Astrocyte of the spinal cord (primary cell): ENCODE measurements around the gene ADAMTS2.
A peak's percentile ranks its signal among the peaks of the same experiment; 100 is the strongest.

Source experiments
- DNase-seq: peaks from one replicate; pipeline ENCODE4 v3.0.0; 2011; ENCODE audit warnings: low read depth, low spot score
- H3K4me3 ChIP-seq: 2 replicates; pipeline ENCODE4 v1.5.1; 2011; ENCODE audit warnings: low read depth, mild to moderate bottlenecking, low read length, moderate library complexity
- CTCF ChIP-seq: IDR thresholded peaks from 2 replicates; pipeline ENCODE4 v1.5.1; 2012; ENCODE audit warnings: low read depth, mild to moderate bottlenecking, low read length, inconsistent platforms
- in situ Hi-C: cut with HindIII; loops from 2 replicates; pipeline ENCODE4 v1.10.0; 2017; ENCODE audit warnings: low sequenced_read_pairs

The ADAMTS2 gene

GRCh38 chr5:179148703-179149170 is 196.5 kb downstream of the ADAMTS2 start:
- no peak overlapping the region for H3K4me3 ChIP-seq
- no peak for DNase-seq
- no peak for TF ChIP-seq CTCF
- in situ Hi-C loops, result no loop called here

DNA sequence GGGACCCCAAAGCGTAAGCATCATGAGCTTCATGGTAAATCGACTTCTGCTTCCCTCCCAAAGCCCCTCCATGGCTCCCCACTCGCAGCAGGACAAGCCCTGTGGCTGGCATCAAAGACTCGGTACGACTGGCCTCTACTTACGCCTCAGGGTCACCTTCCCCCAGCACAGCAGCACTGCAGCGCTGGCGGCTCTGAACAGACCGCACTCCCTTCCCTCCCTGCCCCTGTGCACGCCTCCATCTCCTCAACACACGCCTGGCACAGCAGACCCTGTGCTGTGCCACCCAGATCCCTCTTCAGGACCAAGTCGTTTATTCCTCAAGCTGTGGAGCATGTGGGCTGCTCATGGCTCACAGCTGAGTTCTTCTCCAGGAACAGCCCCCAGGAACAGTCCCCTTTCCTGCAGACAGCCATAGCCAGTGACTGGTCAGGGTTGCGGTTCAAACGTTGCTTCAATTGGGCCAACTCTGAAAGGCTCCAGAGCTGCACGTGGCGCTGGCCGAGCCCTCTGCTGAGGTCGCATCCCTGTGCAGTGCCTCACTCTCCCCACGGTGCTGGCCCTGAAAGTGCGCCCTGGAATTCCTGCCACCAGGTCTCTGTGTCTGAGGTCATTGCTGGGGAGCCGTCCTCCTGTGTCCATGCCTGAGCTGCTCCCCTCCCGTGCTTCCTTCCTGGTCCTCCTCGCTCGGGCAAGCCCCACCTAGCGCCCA is 197.1 kb downstream of the ADAMTS2 start:
- no peak for TF ChIP-seq CTCF
- DNase-seq, result no peak
- in situ Hi-C loops, result no loop called here
- no peak overlapping the region for H3K4me3 ChIP-seq

- in situ Hi-C loops, result no loop called here
- no peak overlapping the region for H3K4me3 ChIP-seq
- DNase-seq, result no peak
- TF ChIP-seq CTCF, result no peak
Measured at GRCh38 chr5:179146277-179146676, 199.0 kb downstream of the ADAMTS2 start.

GRCh38 chr5:179143446-179143845 is 201.8 kb downstream of the ADAMTS2 start:
- in situ Hi-C loops, result no loop called here
- DNase-seq, result no peak
- TF ChIP-seq CTCF, result no peak
- H3K4me3 ChIP-seq, result no peak overlapping the region

- TF ChIP-seq CTCF, result no peak
- in situ Hi-C loops, result no loop called here
- no peak overlapping the region for H3K4me3 ChIP-seq
- peak; percentile 54 for DNase-seq
Measured at GRCh38 chr5:179142434-179143198, 202.6 kb downstream of the ADAMTS2 start.

GRCh38 chr5:179141867-179142266 is 203.4 kb downstream of the ADAMTS2 start:
- TF ChIP-seq CTCF, result no peak
- no peak overlapping the region for H3K4me3 ChIP-seq
- no peak for DNase-seq
- in situ Hi-C loops, result no loop called here
